Measurements from ENCODE around the gene RHCG.

The RHCG gene

GRCh38 chr15:89451846-89452245 lies 44.5 kb downstream of the RHCG start:
- no peak overlapping the region for H3K27ac ChIP-seq
- TF ChIP-seq ZFX (IDR thresholded peaks at IDR 0.05) = no peak
- TF ChIP-seq, protein P1, sequence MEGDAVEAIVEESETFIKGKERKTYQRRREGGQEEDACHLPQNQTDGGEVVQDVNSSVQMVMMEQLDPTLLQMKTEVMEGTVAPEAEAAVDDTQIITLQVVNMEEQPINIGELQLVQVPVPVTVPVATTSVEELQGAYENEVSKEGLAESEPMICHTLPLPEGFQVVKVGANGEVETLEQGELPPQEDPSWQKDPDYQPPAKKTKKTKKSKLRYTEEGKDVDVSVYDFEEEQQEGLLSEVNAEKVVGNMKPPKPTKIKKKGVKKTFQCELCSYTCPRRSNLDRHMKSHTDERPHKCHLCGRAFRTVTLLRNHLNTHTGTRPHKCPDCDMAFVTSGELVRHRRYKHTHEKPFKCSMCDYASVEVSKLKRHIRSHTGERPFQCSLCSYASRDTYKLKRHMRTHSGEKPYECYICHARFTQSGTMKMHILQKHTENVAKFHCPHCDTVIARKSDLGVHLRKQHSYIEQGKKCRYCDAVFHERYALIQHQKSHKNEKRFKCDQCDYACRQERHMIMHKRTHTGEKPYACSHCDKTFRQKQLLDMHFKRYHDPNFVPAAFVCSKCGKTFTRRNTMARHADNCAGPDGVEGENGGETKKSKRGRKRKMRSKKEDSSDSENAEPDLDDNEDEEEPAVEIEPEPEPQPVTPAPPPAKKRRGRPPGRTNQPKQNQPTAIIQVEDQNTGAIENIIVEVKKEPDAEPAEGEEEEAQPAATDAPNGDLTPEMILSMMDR (conservative IDR thresholded peaks at IDR 0.05) = no peak

GRCh38 chr15:89450076-89451006 lies 46.0 kb downstream of the RHCG start:
- H3K27ac ChIP-seq = no peak overlapping the region
- no peak for TF ChIP-seq ZFX (IDR thresholded peaks at IDR 0.05)
- TF ChIP-seq, protein P1 (conservative IDR thresholded peaks at IDR 0.05) = no peak

DNA sequence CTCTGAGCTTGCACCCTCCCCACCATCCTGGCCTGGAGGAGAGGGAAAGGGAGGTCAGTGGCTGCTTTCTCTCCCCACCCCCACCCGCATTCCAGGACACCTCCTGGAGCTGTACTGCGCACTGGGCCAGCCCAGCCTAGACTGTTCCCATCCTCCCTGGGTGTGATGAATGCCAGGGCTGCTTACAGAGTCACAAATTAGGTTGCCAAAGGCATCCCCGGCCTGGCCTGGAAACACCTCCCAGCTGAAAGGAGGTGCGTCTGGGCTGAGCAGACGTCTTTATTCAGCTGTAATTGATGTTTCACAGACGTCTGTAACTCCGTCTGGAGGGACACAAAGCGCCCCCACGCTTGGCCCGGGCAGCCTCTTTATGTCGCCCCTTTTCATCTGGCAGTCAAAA lies 47.6 kb downstream of the RHCG start:
- no peak overlapping the region for H3K27ac ChIP-seq

GRCh38 chr15:89447676-89448075 lies 48.7 kb downstream of the RHCG start:
- no peak overlapping the region for H3K27ac ChIP-seq
- TF ChIP-seq ZFX (IDR thresholded peaks at IDR 0.05) = no peak
- TF ChIP-seq, protein P1 (conservative IDR thresholded peaks at IDR 0.05) = no peak

More for the DNA sequence above, 47.6 kb downstream of the RHCG start:
- TF ChIP-seq ZFX (IDR thresholded peaks at IDR 0.05) = no peak
- TF ChIP-seq, protein P1 (conservative IDR thresholded peaks at IDR 0.05) = no peak

- TF ChIP-seq, protein P1 (conservative IDR thresholded peaks at IDR 0.05) = no peak
- no peak for TF ChIP-seq ZFX (IDR thresholded peaks at IDR 0.05)
- no peak overlapping the region for H3K27ac ChIP-seq
Observed at GRCh38 chr15:89446255-89446891, 50.0 kb downstream of the RHCG start.

- no peak overlapping the region for H3K27ac ChIP-seq
Observed at GRCh38 chr15:89445518-89445917, 50.9 kb downstream of the RHCG start.

More at GRCh38 chr15:89445518-89445917, 50.9 kb downstream of the RHCG start:
- TF ChIP-seq ZFX (IDR thresholded peaks at IDR 0.05) = no peak
- TF ChIP-seq, protein P1 (conservative IDR thresholded peaks at IDR 0.05) = no peak
